SK-N-SH (cell line): Measurements from ENCODE around the gene BORCS5. TPM values are rescaled to one million over a fixed set of nuclear protein-coding genes. Genes with fewer than 3 reads are reported as not detected.
A peak's percentile ranks its signal among the peaks of the same experiment; 100 is the strongest.

Experiments used
- CTCF ChIA-PET: fragments of 300-600, 350-600 bp; formaldehyde crosslinking; extraction: SDS; loops from one replicate; lab custom pipeline; 2021; lab: Yijun Ruan, JAX
- POLR2A ChIA-PET: fragments of 350-600 bp; sonication (Branson Sonifier 250); formaldehyde crosslinking; extraction: SDS; loops from one replicate; lab custom pipeline; 2020; ENCODE audit warnings: antibody characterized with exemption, inconsistent platforms; lab: Yijun Ruan, JAX
- DNase-seq: peaks from one replicate; pipeline ENCODE4 v3.0.0; 2012
- H2AFZ ChIP-seq: fragments of 200-600 bp; sonication (generic); 2 replicates; pipeline ENCODE4 v1.8.1; 2016; ENCODE audit warnings: antibody characterized with exemption, mild to moderate bottlenecking, low read depth
- H3F3A ChIP-seq: fragments of 200-600 bp; sonication (generic); replicated peaks from 2 replicates; pipeline ENCODE3; 2016; ENCODE audit warnings: antibody characterized with exemption, mild to moderate bottlenecking; ENCODE audit not compliant: insufficient read depth
- H3K27ac ChIP-seq, 2 experiments: fragments of 200-500 bp in 1 of 2; fragments of 200-600 bp in 1 of 2; sonication (Bioruptor generic) in 1 of 2; sonication (generic), shearing (Covaris generic) in 1 of 2; 2 replicates each; pipeline versions ENCODE4 v1.5.1 to v1.6.1; 2014 to 2016; ENCODE audit warnings: low read depth in 2 of 2, inconsistent platforms in 1 of 2, low read length in 1 of 2, mild to moderate bottlenecking in 1 of 2, mixed read lengths in 1 of 2
- H3K27me3 ChIP-seq: fragments of 200-600 bp; sonication (generic), shearing (Covaris generic); 2 replicates; pipeline ENCODE4 v1.6.1; 2016; ENCODE audit warnings: mixed run types; ENCODE audit not compliant: insufficient read depth
- H3K36me3 ChIP-seq, 2 experiments: fragments of 200-500 bp in 1 of 2; fragments of 200-600 bp in 1 of 2; sonication (Bioruptor generic) in 1 of 2; sonication (generic) in 1 of 2; replicated peaks in 1 of 2; 2 replicates each; pipeline versions ENCODE3 to v1.5.1; 2014 to 2016; ENCODE audit warnings: low read length in 1 of 2, mild to moderate bottlenecking in 1 of 2; ENCODE audit not compliant: insufficient read depth in 2 of 2, control insufficient read depth in 1 of 2
- H3K4me1 ChIP-seq, 2 experiments: fragments of 200-500 bp in 1 of 2; fragments of 200-600 bp in 1 of 2; sonication (Bioruptor generic) in 1 of 2; sonication (generic), shearing (Covaris generic) in 1 of 2; 2 replicates each; pipeline versions ENCODE4 v1.5.1 to v1.6.1; 2014 to 2016; ENCODE audit warnings: low read depth in 1 of 2, low read length in 1 of 2, mixed run types in 1 of 2; ENCODE audit not compliant: insufficient read depth in 2 of 2, control insufficient read depth in 1 of 2
- H3K4me2 ChIP-seq: fragments of 200-600 bp; sonication (generic), shearing (Covaris generic); 2 replicates; pipeline ENCODE4 v1.6.1; 2017; ENCODE audit warnings: mixed run types
- H3K4me3 ChIP-seq, 2 experiments: fragments of 200-500 bp in 1 of 2; fragments of 200-600 bp in 1 of 2; sonication (Bioruptor generic) in 1 of 2; sonication (generic), shearing (Covaris generic) in 1 of 2; 2 replicates each; pipeline versions ENCODE4 v1.5.1 to v1.8.1; 2014 to 2016; ENCODE audit warnings: low read depth in 2 of 2, inconsistent platforms in 1 of 2, low read length in 1 of 2, mild to moderate bottlenecking in 1 of 2, mixed read lengths in 1 of 2, moderate library complexity in 1 of 2
- H3K79me2 ChIP-seq: fragments of 200-600 bp; sonication (generic); 2 replicates; pipeline ENCODE4 v1.8.1; 2017; ENCODE audit warnings: mild to moderate bottlenecking; ENCODE audit not compliant: insufficient read depth
- H3K9ac ChIP-seq: fragments of 200-600 bp; sonication (generic); 2 replicates; pipeline ENCODE4 v1.6.1; 2017; ENCODE audit warnings: mixed run types
- H3K9me2 ChIP-seq: fragments of 200-600 bp; sonication (generic); 2 replicates; pipeline ENCODE4 v1.6.1; 2017; ENCODE audit warnings: mixed run types
- H3K9me3 ChIP-seq: fragments of 200-600 bp; sonication (generic); 2 replicates; pipeline ENCODE4 v1.6.1; 2017; ENCODE audit warnings: mixed run types, mild to moderate bottlenecking, moderate library complexity
- H4K20me1 ChIP-seq: fragments of 200-600 bp; sonication (generic); 2 replicates; pipeline ENCODE4 v1.6.1; 2017; ENCODE audit warnings: mild to moderate bottlenecking, mixed run types; ENCODE audit not compliant: insufficient read depth
- CHD2 ChIP-seq: fragments of 150-350 bp; IDR thresholded peaks from 2 replicates; pipeline ENCODE4 v1.6.1; 2018; ENCODE audit warnings: low read length; ENCODE audit not compliant: partially characterized antibody
- CTCF ChIP-seq: fragments of 200-600 bp; sonication (generic); IDR thresholded peaks from 2 replicates; pipeline ENCODE4 v1.6.1; 2017; ENCODE audit warnings: antibody characterized with exemption, mild to moderate bottlenecking, moderate library complexity
- EP300 ChIP-seq, 2 experiments: IDR thresholded peaks; 2 replicates each; pipeline versions ENCODE4 v1.4.0 to v1.6.1; 2012; ENCODE audit warnings: borderline replicate concordance in 1 of 2, low read depth in 1 of 2, low read length in 1 of 2
- EZH2phosphoT487 ChIP-seq: fragments of 200-600 bp; sonication (generic); IDR thresholded peaks from 2 replicates; pipeline ENCODE4 v1.6.1; 2017; ENCODE audit warnings: low read depth, mixed run types, mild to moderate bottlenecking, antibody characterized with exemption, moderate library complexity, borderline replicate concordance
- FOXM1 ChIP-seq: IDR thresholded peaks from 2 replicates; pipeline ENCODE4 v1.4.0; 2012; ENCODE audit warnings: low read depth, mild to moderate bottlenecking
- GABPA ChIP-seq: IDR thresholded peaks from 2 replicates; pipeline ENCODE4 v1.4.0; 2012; ENCODE audit warnings: low read depth, mild to moderate bottlenecking
- GATA2 ChIP-seq: sonication (generic); formaldehyde crosslinking; IDR thresholded peaks from 2 replicates; pipeline ENCODE4 v1.5.0; 2020; ENCODE audit warnings: mild to moderate bottlenecking, missing genetic modification reagents
- IRF3 ChIP-seq: fragments of 150-350 bp; IDR thresholded peaks from 2 replicates; pipeline ENCODE4 v1.6.1; 2016; ENCODE audit warnings: mild to moderate bottlenecking, low read depth, low read length
- MEF2A ChIP-seq: IDR thresholded peaks from 2 replicates; pipeline ENCODE4 v1.4.0; 2012; ENCODE audit warnings: low read depth, borderline replicate concordance
- PBX3 ChIP-seq: IDR thresholded peaks from 2 replicates; pipeline ENCODE4; 2012
- POLR2AphosphoS5 ChIP-seq: IDR thresholded peaks from 2 replicates; pipeline ENCODE4 v1.6.1; 2012; ENCODE audit warnings: low read depth, low read length
- RXRA ChIP-seq: IDR thresholded peaks from 2 replicates; pipeline ENCODE4 v1.4.0; 2012; ENCODE audit warnings: low read depth, mild to moderate bottlenecking, borderline replicate concordance
- USF1 ChIP-seq: IDR thresholded peaks from 2 replicates; pipeline ENCODE4 v1.4.0; 2012; ENCODE audit warnings: low read depth, borderline replicate concordance
- USF2 ChIP-seq: fragments of 150-350 bp; IDR thresholded peaks from 2 replicates; pipeline ENCODE4 v1.6.1; 2017; ENCODE audit warnings: antibody characterized with exemption, low read length, low read depth, borderline replicate concordance
- WGBS: methylation state at CpG from one replicate; pipeline ENCODE4 v1.1.6; 2017; ENCODE audit warnings: low lambda C conversion rate; 5-methylcytosine and 5-hydroxymethylcytosine counted together
- polyA plus RNA-seq, 3 experiments: library from polyadenylated mRNA; depleted of rRNA; stranded (reverse); fragments of >200 nt; gene quantifications; 2 replicates each; pipeline ENCODE4 v1.2.3, GENCODE V29; 2012

Gene BORCS5
- polyA plus RNA-seq, 1 of the 3 experiments (the other 2 are of a cell fraction): 16.3 TPM

GRCh38 chr12:12503384-12504078 lies 146.7 kb downstream of the BORCS5 start:
- ChIA-PET CTCF (interaction anchor here (0.6 to 3.1 kb wide), 9 partner anchors 20 to 507 kb away, joined by 3 to 10 read pairs (median 3); partner anchors contain the start of gene DUSP16), POLR2A (interaction anchor here (0.6 kb wide), 1 partner anchor 27 kb away, joined by 3 read pairs; no protein-coding TSS in a partner anchor)
- 95% methylated on average over 9 of the region's 9 CpGs for WGBS
- no peak for TF ChIP-seq IRF3
- TF ChIP-seq MEF2A: no peak
- no peak for TF ChIP-seq EP300 (IDR thresholded peaks at IDR 0.05; ENCODE audit: borderline replicate concordance in 1 of 2, low read depth in 1 of 2, low read length in 1 of 2)
- TF ChIP-seq RXRA: no peak
- peaks cover 0 to 5% of the 10 kb centered on the region in 2 experiments for H3K36me3 ChIP-seq
- peak overlapping the region; percentile 18 to 98; a peak in 2 of 4 replicates for H3K27ac ChIP-seq
- no peak for DNase-seq
- H3K4me3 ChIP-seq: no peak overlapping the region
- peaks cover 28% of the 10 kb centered on the region for H3F3A ChIP-seq
- no peak overlapping the region for H2AFZ ChIP-seq
- no peaks in the 10 kb centered on the region for H3K9me2 ChIP-seq
- H3K27me3 ChIP-seq: no peaks in the 10 kb centered on the region
- no peaks in the 10 kb centered on the region for H4K20me1 ChIP-seq
- peaks cover 28 to 29% of the 10 kb centered on the region in 2 experiments for H3K4me1 ChIP-seq
- H3K9me3 ChIP-seq: no peaks in the 10 kb centered on the region
- peaks cover 94% of the 10 kb centered on the region for H3K79me2 ChIP-seq
- no peak overlapping the region for H3K9ac ChIP-seq
- no peak overlapping the region for H3K4me2 ChIP-seq

- DNase-seq: peak; percentile 77
- Histone ChIP-seq H3K27ac (peak overlapping the region; percentile 98 to 100), H3K79me2 (peaks cover 86% of the 10 kb centered on the region), H2AFZ (peak overlapping the region; percentile 69), H3K9me2 (no peaks in the 10 kb centered on the region), H4K20me1 (no peaks in the 10 kb centered on the region), H3F3A (peaks cover 46% of the 10 kb centered on the region), H3K4me1 (peaks cover 42 to 46% of the 10 kb centered on the region in 2 experiments), H3K27me3 (no peaks in the 10 kb centered on the region), H3K36me3 (peaks cover 3 to 5% of the 10 kb centered on the region in 2 experiments), H3K4me2 (peak overlapping the region; percentile 73), H3K9ac (peak overlapping the region; percentile 73), H3K4me3 (peak overlapping the region; percentile 27 to 51; a peak in 3 of 4 replicates), H3K9me3 (no peaks in the 10 kb centered on the region)
- ChIA-PET CTCF (interaction anchor here (0.8 to 2.6 kb wide), 7 partner anchors 9 to 150 kb away, joined by 3 to 14 read pairs (median 4); partner anchors contain the start of gene DUSP16), POLR2A (interaction anchor here (1.0 kb wide), 1 partner anchor 57 kb away, joined by 3 read pairs; the partner anchor contains the start of gene DUSP16)
- 13% methylated on average over 11 of the region's 11 CpGs for WGBS
- TF ChIP-seq EZH2phosphoT487: no peak
- TF ChIP-seq FOXM1: peak; percentile 84
- TF ChIP-seq CHD2: peak; percentile 72
- no peak for TF ChIP-seq CTCF
- TF ChIP-seq POLR2AphosphoS5: peak; percentile 83; the same call in 1 of the 2 replicates
- TF ChIP-seq EP300 (IDR thresholded peaks at IDR 0.05; ENCODE audit: borderline replicate concordance in 1 of 2, low read depth in 1 of 2, low read length in 1 of 2): peak; percentile 92 to 96
- no peak for TF ChIP-seq USF1
- TF ChIP-seq GATA2 (CRISPR knock-in tag): peak; percentile 92
- TF ChIP-seq PBX3: peak; percentile 94
- TF ChIP-seq USF2: no peak
- no peak for TF ChIP-seq GABPA
- TF ChIP-seq IRF3: no peak
Measured at GRCh38 chr12:12505544-12506495, 148.9 kb downstream of the BORCS5 start.
